Measurements from ENCODE around the gene TMEM52B.
A peak's percentile ranks its signal among the peaks of the same experiment; 100 is the strongest.

TMEM52B gene

GRCh38 chr12:10211101-10211939, 32.5 kb downstream of the TMEM52B start:
- TF ChIP-seq CTCF (IDR thresholded peaks at IDR 0.05; ENCODE audit: low read depth, low read length, missing control alignments), result no peak
- no peak overlapping the region for H3K4me3 ChIP-seq (ENCODE audit: low read depth, low read length)
- DNase-seq (ENCODE audit: low read depth), result no peak

- no peak for TF ChIP-seq CTCF (IDR thresholded peaks at IDR 0.05; ENCODE audit: low read depth, low read length, missing control alignments)
- peak overlapping the region; percentile 67 for H3K4me3 ChIP-seq (ENCODE audit: low read depth, low read length)
- no peak for DNase-seq (ENCODE audit: low read depth)
These were observed 33.3 kb downstream of the TMEM52B start for GRCh38 chr12:10211940-10212738.

DNA sequence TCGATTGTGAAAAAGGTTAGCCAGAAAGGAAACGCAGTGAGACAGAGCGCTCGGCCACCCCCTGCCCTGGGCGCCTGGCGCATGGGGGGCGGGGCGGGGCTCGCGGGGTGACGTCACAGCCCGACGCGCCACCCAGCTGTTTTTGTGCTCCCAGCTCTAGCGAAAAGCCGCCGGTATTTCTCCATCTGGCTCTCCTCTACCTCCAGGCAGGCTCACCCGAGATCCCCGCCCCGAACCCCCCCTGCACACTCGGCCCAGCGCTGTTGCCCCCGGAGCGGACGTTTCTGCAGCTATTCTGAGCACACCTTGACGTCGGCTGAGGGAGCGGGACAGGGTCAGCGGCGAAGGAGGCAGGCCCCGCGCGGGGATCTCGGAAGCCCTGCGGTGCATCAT, 33.9 kb downstream of the TMEM52B start, which contains the start of gene GABARAPL1:
Gene GABARAPL1 (plus strand): TSS at position 139 of the 393 bp plus-strand sequence. CDS start 253 bp downstream, at position 392.
- no peak for TF ChIP-seq CTCF (IDR thresholded peaks at IDR 0.05; ENCODE audit: low read depth, low read length, missing control alignments)
- peak within 1 kb of the TSS; percentile 67 for H3K4me3 ChIP-seq (ENCODE audit: low read depth, low read length)
- DNase-seq (ENCODE audit: low read depth), result no peak

- TF ChIP-seq CTCF (IDR thresholded peaks at IDR 0.05; ENCODE audit: low read depth, low read length, missing control alignments), result no peak
- H3K4me3 ChIP-seq (ENCODE audit: low read depth, low read length), result peak overlapping the region; percentile 67
- DNase-seq (ENCODE audit: low read depth), result peak; percentile 35
These were observed 34.6 kb downstream of the TMEM52B start for GRCh38 chr12:10213168-10214135.

GRCh38 chr12:10214136-10214894, 35.5 kb downstream of the TMEM52B start:
- no peak overlapping the region for H3K4me3 ChIP-seq (ENCODE audit: low read depth, low read length)
- DNase-seq (ENCODE audit: low read depth), result no peak
- no peak for TF ChIP-seq CTCF (IDR thresholded peaks at IDR 0.05; ENCODE audit: low read depth, low read length, missing control alignments)

DNA sequence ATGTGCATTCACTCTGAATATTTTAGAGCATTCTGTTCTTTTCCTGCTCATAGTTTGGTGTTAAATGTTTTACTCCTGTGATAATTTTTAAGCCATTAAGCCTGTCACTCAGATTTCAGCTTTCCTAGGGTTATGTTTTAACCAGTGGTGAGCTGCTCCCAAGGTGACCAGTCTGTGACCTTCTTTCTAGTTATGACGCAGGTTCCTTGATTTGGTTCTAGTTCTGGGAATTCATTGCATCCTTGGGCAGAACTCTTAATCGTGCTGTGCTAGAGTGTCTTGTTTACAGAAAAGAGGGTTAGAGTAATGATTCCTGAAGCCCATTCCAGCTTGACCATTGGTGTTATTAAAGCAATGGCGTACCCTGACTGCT, 36.0 kb downstream of the TMEM52B start:
- no peak for DNase-seq (ENCODE audit: low read depth)
- TF ChIP-seq CTCF (IDR thresholded peaks at IDR 0.05; ENCODE audit: low read depth, low read length, missing control alignments), result no peak
- no peak overlapping the region for H3K4me3 ChIP-seq (ENCODE audit: low read depth, low read length)
